Loucy (cell line): ENCODE data around the gene CAMTA1.

Experiments used
- H2AFZ ChIP-seq: fragments of 200-600 bp; sonication (generic); 2 replicates; pipeline ENCODE4 v1.6.0; 2016; ENCODE audit warnings: antibody characterized with exemption, mild to moderate bottlenecking, low read length, moderate library complexity
- H3F3A ChIP-seq: fragments of 200-600 bp; 2 replicates; pipeline ENCODE4 v1.6.0; 2016; ENCODE audit warnings: antibody characterized with exemption, low read depth, mild to moderate bottlenecking
- H3K27me3 ChIP-seq: fragments of 200-600 bp; sonication (generic); 2 replicates; pipeline ENCODE4 v1.6.1; 2014; ENCODE audit warnings: low read length, mild to moderate bottlenecking; ENCODE audit not compliant: insufficient read depth, poor library complexity, severe bottlenecking
- H3K36me3 ChIP-seq: fragments of 200-600 bp; sonication (generic); 2 replicates; pipeline ENCODE4 v1.6.1; 2016; ENCODE audit warnings: low read length; ENCODE audit not compliant: insufficient read depth
- H3K4me1 ChIP-seq: fragments of 200-600 bp; sonication (generic); 2 replicates; pipeline ENCODE4 v1.5.1; 2014; ENCODE audit warnings: low read length, mild to moderate bottlenecking; ENCODE audit not compliant: insufficient read depth, poor library complexity, severe bottlenecking
- H3K4me2 ChIP-seq: fragments of 200-600 bp; sonication (generic); 2 replicates; pipeline ENCODE4 v1.6.0; 2014; ENCODE audit warnings: antibody characterized with exemption, low read length, low read depth, mild to moderate bottlenecking; ENCODE audit not compliant: poor library complexity, severe bottlenecking
- H3K4me3 ChIP-seq: fragments of 200-600 bp; sonication (generic); 2 replicates; pipeline ENCODE4 v1.5.1; 2014; ENCODE audit warnings: low read length, mild to moderate bottlenecking, mixed read lengths; ENCODE audit not compliant: poor library complexity, severe bottlenecking
- H3K79me2 ChIP-seq: fragments of 200-600 bp; sonication (generic); 2 replicates; pipeline ENCODE4 v1.6.1; 2014; ENCODE audit warnings: low read length; ENCODE audit not compliant: insufficient read depth
- H3K9ac ChIP-seq: fragments of 200-600 bp; sonication (generic); 2 replicates; pipeline ENCODE4 v1.6.0; 2014; ENCODE audit warnings: mild to moderate bottlenecking, low read depth, low read length, moderate library complexity; ENCODE audit not compliant: poor library complexity, severe bottlenecking
- H3K9me2 ChIP-seq: fragments of 200-600 bp; sonication (generic); replicated peaks from 2 replicates; pipeline ENCODE4 v1.6.1; 2016; ENCODE audit warnings: low read depth, low read length, mixed read lengths
- H3K9me3 ChIP-seq: fragments of 200-600 bp; sonication (generic); 2 replicates; pipeline ENCODE4 v1.6.1; 2014; ENCODE audit warnings: mild to moderate bottlenecking, antibody characterized with exemption, low read length, low read depth; ENCODE audit not compliant: insufficient read depth
- H4K20me1 ChIP-seq: fragments of 200-600 bp; sonication (generic); 2 replicates; pipeline ENCODE4 v1.6.0; 2014; ENCODE audit warnings: antibody characterized with exemption, low read length, mild to moderate bottlenecking; ENCODE audit not compliant: insufficient read depth, poor library complexity, severe bottlenecking
- CTCF ChIP-seq: fragments of 200-600 bp; sonication (generic); conservative IDR thresholded peaks from 2 replicates; pipeline ENCODE4 v1.5.1; 2014; ENCODE audit warnings: mild to moderate bottlenecking, antibody characterized with exemption, low read length
- EZH2phosphoT487 ChIP-seq: fragments of 200-600 bp; IDR thresholded peaks from 2 replicates; pipeline ENCODE4 v1.6.1; 2018; ENCODE audit warnings: antibody characterized with exemption, mild to moderate bottlenecking, moderate library complexity, borderline replicate concordance

Gene CAMTA1

DNA sequence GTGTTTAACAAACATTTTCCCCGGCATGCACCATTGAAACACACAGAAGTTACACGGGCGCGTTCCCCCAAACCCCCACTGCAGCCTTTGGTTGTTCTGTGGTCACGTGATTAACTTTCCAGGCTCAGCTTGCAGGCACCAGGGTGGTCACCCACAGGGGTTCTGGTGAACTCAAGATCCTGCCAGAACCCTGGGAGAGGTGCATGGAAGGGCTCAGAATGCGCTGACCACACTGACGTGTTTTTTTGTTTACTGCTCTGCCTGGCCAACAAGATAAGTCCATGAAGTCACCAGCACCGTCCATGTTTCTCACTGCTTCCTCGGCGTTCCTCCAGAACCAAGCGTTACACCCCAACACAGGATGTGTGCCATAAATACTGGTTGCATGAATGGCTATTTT, 756.4 kb downstream of the CAMTA1 start:
- Histone ChIP-seq H3K4me1 (no peaks in the 10 kb centered on the region), H3F3A (no peaks in the 10 kb centered on the region), H3K4me2 (no peak overlapping the region), H3K27me3 (no peaks in the 10 kb centered on the region), H3K9me2 (no peaks in the 10 kb centered on the region), H2AFZ (no peak overlapping the region), H3K9ac (no peak overlapping the region), H3K4me3 (no peak overlapping the region), H4K20me1 (no peaks in the 10 kb centered on the region), H3K9me3 (no peaks in the 10 kb centered on the region), H3K79me2 (no peaks in the 10 kb centered on the region), H3K36me3 (no peaks in the 10 kb centered on the region)
- TF ChIP-seq EZH2phosphoT487 (no peak), CTCF (no peak)

GRCh38 chr1:7543718-7544090, 758.5 kb downstream of the CAMTA1 start:
- no peak overlapping the region for H3K4me2 ChIP-seq
- H3K9me3 ChIP-seq = no peaks in the 10 kb centered on the region
- no peak overlapping the region for H2AFZ ChIP-seq
- H3F3A ChIP-seq = no peaks in the 10 kb centered on the region
- H3K9me2 ChIP-seq = no peaks in the 10 kb centered on the region
- no peaks in the 10 kb centered on the region for H3K4me1 ChIP-seq
- no peak overlapping the region for H3K9ac ChIP-seq
- no peak for TF ChIP-seq EZH2phosphoT487
- TF ChIP-seq CTCF = no peak
- H3K4me3 ChIP-seq = no peak overlapping the region
- H4K20me1 ChIP-seq = no peaks in the 10 kb centered on the region
- no peaks in the 10 kb centered on the region for H3K36me3 ChIP-seq
- peaks cover 4% of the 10 kb centered on the region for H3K27me3 ChIP-seq
- H3K79me2 ChIP-seq = no peaks in the 10 kb centered on the region

GRCh38 chr1:7549277-7550161, 764.3 kb downstream of the CAMTA1 start:
- Histone ChIP-seq H3K4me2 (peak overlapping the region; percentile 55), H3K9me2 (no peaks in the 10 kb centered on the region), H4K20me1 (no peaks in the 10 kb centered on the region), H3K4me1 (peaks cover 3% of the 10 kb centered on the region), H3K36me3 (no peaks in the 10 kb centered on the region), H3F3A (no peaks in the 10 kb centered on the region), H3K9ac (no peak overlapping the region), H2AFZ (peak overlapping the region; percentile 64; the same call in 1 of the 2 replicates), H3K79me2 (no peaks in the 10 kb centered on the region), H3K9me3 (no peaks in the 10 kb centered on the region), H3K27me3 (peaks cover 4% of the 10 kb centered on the region), H3K4me3 (peak overlapping the region; percentile 61)
- TF ChIP-seq EZH2phosphoT487 (no peak), CTCF (no peak)
